Gastrocnemius medialis (tissue), 4 donors: ENCODE results near the gene MECR.

Experiments
- POLR2A ChIP-seq, 2 donors: fragments of 450-650 bp; IDR thresholded peaks; one replicate each; pipeline ENCODE4 v1.6.1; 2017; ENCODE audit warnings: antibody characterized with exemption in 2 of 2, mild to moderate bottlenecking in 2 of 2, moderate library complexity in 2 of 2
- TF ChIP-seq, protein P1 (sequence below), 5 experiments: fragments of 450-650 bp in 3 of 5; fragments of 200-600 bp in 2 of 5; sonication (generic) in 2 of 5; IDR thresholded peaks in 4 of 5; conservative IDR thresholded peaks in 1 of 5; 1 replicate in 4 of 5; 2 replicates in 1 of 5; pipeline ENCODE4 v1.5.1; 2016 to 2019; ENCODE audit warnings: antibody characterized with exemption in 5 of 5, mild to moderate bottlenecking in 3 of 5, moderate library complexity in 3 of 5

DNA sequence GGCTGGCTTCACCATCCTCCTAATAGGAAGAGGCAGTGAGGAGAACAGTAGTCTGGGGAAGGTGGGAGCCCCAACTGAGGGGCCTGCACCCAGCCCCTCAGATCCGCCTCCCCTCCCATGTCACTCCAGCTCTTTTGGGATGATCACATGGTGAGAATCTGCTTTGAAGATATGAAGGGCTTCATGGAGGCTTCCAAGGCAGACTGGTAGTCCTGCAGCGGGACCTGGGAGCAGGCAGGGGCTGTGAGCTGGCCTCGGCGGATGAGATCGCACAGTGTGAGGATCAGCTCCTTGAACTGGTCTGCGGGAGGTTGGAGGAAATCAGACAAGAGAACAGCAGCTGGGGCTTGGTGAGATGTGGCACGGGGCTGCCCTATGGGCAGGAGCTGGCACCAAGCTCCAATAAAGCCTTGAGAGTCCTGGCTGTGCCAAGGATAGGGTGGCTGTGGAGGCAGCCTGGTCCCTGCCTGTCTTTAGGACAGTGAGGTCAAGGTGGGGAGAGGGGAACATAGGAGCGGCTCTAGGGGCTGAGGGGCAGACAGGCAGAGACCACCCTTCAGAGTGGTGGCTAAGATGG is 36.8 kb downstream of the MECR start:
- no peak for TF ChIP-seq POLR2A (IDR thresholded peaks at IDR 0.05)
- TF ChIP-seq, protein P1, sequence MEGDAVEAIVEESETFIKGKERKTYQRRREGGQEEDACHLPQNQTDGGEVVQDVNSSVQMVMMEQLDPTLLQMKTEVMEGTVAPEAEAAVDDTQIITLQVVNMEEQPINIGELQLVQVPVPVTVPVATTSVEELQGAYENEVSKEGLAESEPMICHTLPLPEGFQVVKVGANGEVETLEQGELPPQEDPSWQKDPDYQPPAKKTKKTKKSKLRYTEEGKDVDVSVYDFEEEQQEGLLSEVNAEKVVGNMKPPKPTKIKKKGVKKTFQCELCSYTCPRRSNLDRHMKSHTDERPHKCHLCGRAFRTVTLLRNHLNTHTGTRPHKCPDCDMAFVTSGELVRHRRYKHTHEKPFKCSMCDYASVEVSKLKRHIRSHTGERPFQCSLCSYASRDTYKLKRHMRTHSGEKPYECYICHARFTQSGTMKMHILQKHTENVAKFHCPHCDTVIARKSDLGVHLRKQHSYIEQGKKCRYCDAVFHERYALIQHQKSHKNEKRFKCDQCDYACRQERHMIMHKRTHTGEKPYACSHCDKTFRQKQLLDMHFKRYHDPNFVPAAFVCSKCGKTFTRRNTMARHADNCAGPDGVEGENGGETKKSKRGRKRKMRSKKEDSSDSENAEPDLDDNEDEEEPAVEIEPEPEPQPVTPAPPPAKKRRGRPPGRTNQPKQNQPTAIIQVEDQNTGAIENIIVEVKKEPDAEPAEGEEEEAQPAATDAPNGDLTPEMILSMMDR (IDR thresholded peaks at IDR 0.05 in 4 of 5, conservative IDR thresholded peaks at IDR 0.05 in 1 of 5), result no peak
